ENCODE results near the gene GPR37. TPM values are rescaled to one million over a fixed set of nuclear protein-coding genes. Genes with fewer than 3 reads are reported as not detected.
A peak's percentile ranks its signal among the peaks of the same experiment; 100 is the strongest.

GPR37 gene
- total and polyA plus RNA-seq, 5 donors, result 0.09 TPM; not detected in 3

- Histone ChIP-seq H3K27me3 (ENCODE audit: control insufficient read depth, insufficient read depth) (no peaks in the 10 kb centered on the region), H3K27ac (ENCODE audit: low read length) (no peak overlapping the region), H3K4me1 (ENCODE audit: control insufficient read depth, insufficient read depth, low read length) (no peaks in the 10 kb centered on the region), H3K9me3 (ENCODE audit: control insufficient read depth, low read length) (no peaks in the 10 kb centered on the region), H3K4me3 (ENCODE audit: low read length) (no peak overlapping the region)
- DNase-seq (no peak), ATAC-seq (no peak)
- intact Hi-C loops (cut with DNase I), result loop anchor here in 2 of 4 donors (5.0 to 10.0 kb wide), 2 partner anchors 607 to 615 kb away; no protein-coding TSS in a partner anchor
Measured at GRCh38 chr7:124779620-124780019, 14.0 kb upstream of the GPR37 start.

DNA sequence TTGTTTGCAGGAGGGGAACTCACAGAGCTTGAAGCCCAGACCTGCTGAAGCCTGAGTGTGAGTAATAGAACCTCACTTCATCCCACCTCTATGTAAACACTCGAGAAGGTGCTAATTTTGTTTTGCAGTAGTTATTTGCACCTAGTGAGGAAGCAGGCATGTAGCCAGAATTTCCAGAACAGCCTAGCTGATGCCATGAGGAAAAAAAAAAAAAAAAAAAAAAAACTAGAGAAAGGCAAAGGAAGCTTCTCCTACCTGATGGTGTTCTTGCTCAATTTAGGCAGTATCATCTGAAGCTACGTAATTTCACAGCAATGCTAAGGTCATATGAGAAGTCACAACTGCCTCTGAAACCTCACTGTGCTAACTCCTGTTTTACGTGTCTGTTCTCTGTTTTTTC, 13.6 kb upstream of the GPR37 start:
- DNase-seq, result no peak
- Histone ChIP-seq H3K4me3 (ENCODE audit: low read length) (no peak overlapping the region), H3K27me3 (ENCODE audit: control insufficient read depth, insufficient read depth) (no peaks in the 10 kb centered on the region), H3K4me1 (ENCODE audit: control insufficient read depth, insufficient read depth, low read length) (no peaks in the 10 kb centered on the region), H3K9me3 (ENCODE audit: control insufficient read depth, low read length) (no peaks in the 10 kb centered on the region), H3K27ac (ENCODE audit: low read length) (no peak overlapping the region)
- 58% methylated on average over 3 of the region's 3 CpGs for whole genome bisulfite sequencing
- intact Hi-C loops (cut with DNase I), result no loop called here
- ATAC-seq, result no peak

- intact Hi-C loops (cut with DNase I), result no loop called here
- ATAC-seq (no peak), DNase-seq (no peak)
- Histone ChIP-seq H3K4me3 (ENCODE audit: low read length) (no peak overlapping the region), H3K27me3 (ENCODE audit: control insufficient read depth, insufficient read depth) (no peaks in the 10 kb centered on the region), H3K4me1 (ENCODE audit: control insufficient read depth, insufficient read depth, low read length) (no peaks in the 10 kb centered on the region), H3K27ac (ENCODE audit: low read length) (no peak overlapping the region), H3K9me3 (ENCODE audit: control insufficient read depth, low read length) (no peaks in the 10 kb centered on the region)
- 60% methylated on average over 2 of the region's 2 CpGs for whole genome bisulfite sequencing
Measured at GRCh38 chr7:124777268-124777667, 11.7 kb upstream of the GPR37 start.

DNA sequence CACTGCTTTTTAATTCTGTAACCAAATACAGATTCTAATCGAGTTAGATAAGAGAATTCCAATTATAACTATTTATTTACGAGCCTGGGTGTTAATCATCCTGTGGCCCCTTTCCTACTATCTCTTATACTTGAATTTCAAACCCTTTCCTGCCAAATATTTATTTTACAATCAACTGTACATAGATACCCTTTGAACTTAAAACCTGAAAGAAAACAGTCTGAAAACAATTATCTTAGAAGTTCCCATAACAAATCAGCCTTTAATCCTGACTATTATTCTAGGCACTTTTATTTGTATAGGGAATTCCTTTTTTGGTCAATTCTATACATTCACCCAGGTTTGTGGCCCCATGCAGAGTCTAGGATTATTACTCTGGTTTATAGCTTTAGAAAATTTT, 10.6 kb upstream of the GPR37 start:
- no peak overlapping the region for H3K27ac ChIP-seq (ENCODE audit: low read length)
- H3K27me3 ChIP-seq (ENCODE audit: control insufficient read depth, insufficient read depth), result no peaks in the 10 kb centered on the region
- no peak for DNase-seq
- no peak overlapping the region for H3K4me3 ChIP-seq (ENCODE audit: low read length)
- H3K4me1 ChIP-seq (ENCODE audit: control insufficient read depth, insufficient read depth, low read length), result no peaks in the 10 kb centered on the region
- no peak for ATAC-seq
- H3K9me3 ChIP-seq (ENCODE audit: control insufficient read depth, low read length), result no peaks in the 10 kb centered on the region
- intact Hi-C loops (cut with DNase I), result no loop called here
- WGBS, result 33% methylated on average over 2 of the region's 2 CpGs

GRCh38 chr7:124775422-124775821, 9.8 kb upstream of the GPR37 start:
- H3K27ac ChIP-seq (ENCODE audit: low read length), result no peak overlapping the region
- intact Hi-C loops (cut with DNase I), result no loop called here
- ATAC-seq (no peak), DNase-seq (no peak)
- H3K27me3 ChIP-seq (ENCODE audit: control insufficient read depth, insufficient read depth), result no peaks in the 10 kb centered on the region
- H3K4me1 ChIP-seq (ENCODE audit: control insufficient read depth, insufficient read depth, low read length), result no peaks in the 10 kb centered on the region
- no peaks in the 10 kb centered on the region for H3K9me3 ChIP-seq (ENCODE audit: control insufficient read depth, low read length)
- no peak overlapping the region for H3K4me3 ChIP-seq (ENCODE audit: low read length)

DNA sequence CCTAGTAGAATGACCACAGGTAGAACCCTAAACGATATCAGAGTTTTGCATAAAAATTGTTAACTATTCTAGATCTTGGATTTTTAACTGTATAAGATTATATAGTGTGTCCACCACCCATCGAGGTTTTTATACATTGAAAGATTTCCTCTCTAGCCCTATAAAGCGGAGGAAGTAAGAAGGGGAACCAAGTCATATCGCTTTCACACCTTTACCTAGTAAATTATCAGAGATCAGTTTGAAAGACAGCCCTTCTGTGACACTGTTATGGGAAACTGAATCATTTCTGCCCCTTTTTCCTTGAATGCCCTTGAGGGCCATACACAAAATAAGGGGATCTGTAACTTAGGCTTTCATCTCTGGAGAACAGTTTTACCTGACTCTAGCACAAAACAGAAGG, 8.3 kb upstream of the GPR37 start:
- Histone ChIP-seq H3K9me3 (ENCODE audit: control insufficient read depth, low read length) (no peaks in the 10 kb centered on the region), H3K27ac (ENCODE audit: low read length) (no peak overlapping the region), H3K4me3 (ENCODE audit: low read length) (no peak overlapping the region), H3K27me3 (ENCODE audit: control insufficient read depth, insufficient read depth) (no peaks in the 10 kb centered on the region), H3K4me1 (ENCODE audit: control insufficient read depth, insufficient read depth, low read length) (no peaks in the 10 kb centered on the region)
- DNase-seq, result no peak
- 92% methylated on average over 4 of the region's 4 CpGs for WGBS
- intact Hi-C loops (cut with DNase I), result no loop called here
- ATAC-seq, result no peak

GRCh38 chr7:124773339-124773738, 7.7 kb upstream of the GPR37 start:
- 86% methylated on average over 3 of the region's 3 CpGs for WGBS
- no peak for ATAC-seq

GRCh38 chr7:124769136-124769535, 3.5 kb upstream of the GPR37 start:
- ATAC-seq (no peak), DNase-seq (no peak)
- 85% methylated on average over 1 of the region's 1 CpG for WGBS
- intact Hi-C loops (cut with DNase I), result no loop called here
- Histone ChIP-seq H3K4me1 (ENCODE audit: control insufficient read depth, insufficient read depth, low read length) (peaks cover 4% of the 10 kb centered on the region), H3K4me3 (ENCODE audit: low read length) (no peak overlapping the region), H3K9me3 (ENCODE audit: control insufficient read depth, low read length) (no peaks in the 10 kb centered on the region), H3K27me3 (ENCODE audit: control insufficient read depth, insufficient read depth) (no peaks in the 10 kb centered on the region), H3K27ac (ENCODE audit: low read length) (no peak overlapping the region)

More at GRCh38 chr7:124773339-124773738, 7.7 kb upstream of the GPR37 start:
- Histone ChIP-seq H3K4me1 (ENCODE audit: control insufficient read depth, insufficient read depth, low read length) (no peaks in the 10 kb centered on the region), H3K9me3 (ENCODE audit: control insufficient read depth, low read length) (no peaks in the 10 kb centered on the region), H3K4me3 (ENCODE audit: low read length) (no peak overlapping the region), H3K27ac (ENCODE audit: low read length) (no peak overlapping the region), H3K27me3 (ENCODE audit: control insufficient read depth, insufficient read depth) (no peaks in the 10 kb centered on the region)
- no peak for DNase-seq
- intact Hi-C loops (cut with DNase I), result no loop called here

- 81% methylated on average over 1 of the region's 1 CpG for WGBS
- ATAC-seq, result no peak
- DNase-seq, result no peak
- intact Hi-C loops (cut with DNase I), result no loop called here
- H3K4me3 ChIP-seq (ENCODE audit: low read length), result no peak overlapping the region
- no peaks in the 10 kb centered on the region for H3K9me3 ChIP-seq (ENCODE audit: control insufficient read depth, low read length)
- no peak overlapping the region for H3K27ac ChIP-seq (ENCODE audit: low read length)
- no peaks in the 10 kb centered on the region for H3K27me3 ChIP-seq (ENCODE audit: control insufficient read depth, insufficient read depth)
- H3K4me1 ChIP-seq (ENCODE audit: control insufficient read depth, insufficient read depth, low read length), result peaks cover 7% of the 10 kb centered on the region
Measured at GRCh38 chr7:124768525-124768924, 2.9 kb upstream of the GPR37 start.

DNA sequence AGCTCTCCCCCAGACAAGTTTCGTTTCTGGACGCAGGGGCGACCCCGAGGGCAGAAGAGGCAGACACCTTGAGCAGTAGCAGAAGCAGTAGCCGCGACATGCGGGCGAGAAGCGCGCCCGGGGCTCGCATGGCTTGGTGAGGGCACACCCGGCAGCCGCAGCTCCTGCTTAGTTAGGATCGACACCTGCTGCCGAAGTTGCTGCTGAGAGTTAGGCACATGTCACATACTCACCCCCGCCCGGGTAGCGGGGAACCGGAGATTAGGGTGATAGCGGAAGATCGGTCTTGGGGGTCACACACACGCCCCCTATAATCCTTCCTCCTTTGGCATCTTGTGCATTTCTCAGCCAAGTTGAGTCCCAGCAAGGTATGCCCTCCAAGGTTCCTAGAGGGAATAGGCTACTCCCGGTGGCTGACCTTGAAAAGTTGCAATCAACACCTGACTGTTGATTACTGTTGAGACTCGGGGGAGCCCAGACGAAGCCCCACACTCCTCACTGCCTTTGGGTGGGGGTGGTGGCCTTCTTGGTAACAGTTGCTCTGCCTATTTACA, 668 bp downstream of the GPR37 start:
- no peak for DNase-seq
- H3K27ac ChIP-seq (ENCODE audit: low read length), result no peak overlapping the region
- under 1% methylated on average over 26 of the region's 26 CpGs for WGBS

GRCh38 chr7:124764051-124764846, 1.3 kb downstream of the GPR37 start:
- Histone ChIP-seq H3K27me3 (ENCODE audit: control insufficient read depth, insufficient read depth) (no peaks in the 10 kb centered on the region), H3K9me3 (ENCODE audit: control insufficient read depth, low read length) (no peaks in the 10 kb centered on the region), H3K27ac (ENCODE audit: low read length) (no peak overlapping the region), H3K4me3 (ENCODE audit: low read length) (peak overlapping the region; percentile 35), H3K4me1 (ENCODE audit: control insufficient read depth, insufficient read depth, low read length) (peaks cover 7% of the 10 kb centered on the region)
- intact Hi-C loops (cut with DNase I), result no loop called here
- WGBS, result 6% methylated on average over 48 of the region's 48 CpGs
- no peak for ATAC-seq
- DNase-seq, result peak in 2 of 3 donors; percentile 40

More for the DNA sequence above, 668 bp downstream of the GPR37 start:
- intact Hi-C loops (cut with DNase I), result no loop called here
- ATAC-seq, result peak; percentile 34 to 36
- no peaks in the 10 kb centered on the region for H3K27me3 ChIP-seq (ENCODE audit: control insufficient read depth, insufficient read depth)
- H3K4me1 ChIP-seq (ENCODE audit: control insufficient read depth, insufficient read depth, low read length), result peaks cover 7% of the 10 kb centered on the region
- peak overlapping the region; percentile 35 for H3K4me3 ChIP-seq (ENCODE audit: low read length)
- no peaks in the 10 kb centered on the region for H3K9me3 ChIP-seq (ENCODE audit: control insufficient read depth, low read length)

Measured in right cardiac atrium (tissue), 5 donors.